IPS-20b (cell line): ENCODE results near the gene PDXK.

Source experiments
- H3K27ac ChIP-seq: one replicate; pipeline ENCODE4 v1.5.1; 2013; ENCODE audit warnings: low read length
- H3K27me3 ChIP-seq: 2 replicates; pipeline ENCODE4 v1.6.1; 2013; ENCODE audit warnings: mild to moderate bottlenecking, low read length, inconsistent platforms; ENCODE audit not compliant: insufficient read depth
- H3K36me3 ChIP-seq: 2 replicates; pipeline ENCODE4 v1.6.1; 2013; ENCODE audit warnings: low read depth, mild to moderate bottlenecking, inconsistent platforms, low read length, moderate library complexity; ENCODE audit not compliant: insufficient read depth
- H3K4me1 ChIP-seq: 2 replicates; pipeline ENCODE4 v1.6.1; 2013; ENCODE audit warnings: mild to moderate bottlenecking, control low read depth, inconsistent platforms, low read length, moderate library complexity; ENCODE audit not compliant: insufficient read depth
- H3K4me3 ChIP-seq: 2 replicates; pipeline ENCODE4 v1.5.1; 2013; ENCODE audit warnings: mild to moderate bottlenecking, low read length, inconsistent platforms
- H3K9ac ChIP-seq: 2 replicates; pipeline ENCODE4 v1.6.1; 2013; ENCODE audit warnings: low read depth, mild to moderate bottlenecking, inconsistent platforms, low read length, moderate library complexity
- H3K9me3 ChIP-seq: 2 replicates; pipeline ENCODE4 v1.6.1; 2013; ENCODE audit warnings: mild to moderate bottlenecking, low read depth, low read length, inconsistent platforms; ENCODE audit not compliant: insufficient read depth

The PDXK gene

GRCh38 chr21:43754948-43755781 lies 36.2 kb downstream of the PDXK start:
- no peaks in the 10 kb centered on the region for H3K27me3 ChIP-seq
- no peak overlapping the region for H3K4me3 ChIP-seq
- peaks cover 74% of the 10 kb centered on the region for H3K36me3 ChIP-seq
- no peak overlapping the region for H3K9ac ChIP-seq
- no peaks in the 10 kb centered on the region for H3K9me3 ChIP-seq
- no peak overlapping the region for H3K27ac ChIP-seq
- no peaks in the 10 kb centered on the region for H3K4me1 ChIP-seq

GRCh38 chr21:43755820-43756594 lies 37.1 kb downstream of the PDXK start:
- H3K36me3 ChIP-seq = peaks cover 68% of the 10 kb centered on the region
- no peak overlapping the region for H3K27ac ChIP-seq
- H3K9ac ChIP-seq = no peak overlapping the region
- H3K4me1 ChIP-seq = no peaks in the 10 kb centered on the region
- no peaks in the 10 kb centered on the region for H3K9me3 ChIP-seq
- H3K27me3 ChIP-seq = no peaks in the 10 kb centered on the region
- no peak overlapping the region for H3K4me3 ChIP-seq

GRCh38 chr21:43757601-43758000 lies 38.7 kb downstream of the PDXK start:
- peaks cover 57% of the 10 kb centered on the region for H3K36me3 ChIP-seq
- H3K27ac ChIP-seq = no peak overlapping the region
- no peak overlapping the region for H3K9ac ChIP-seq
- H3K4me3 ChIP-seq = no peak overlapping the region
- no peaks in the 10 kb centered on the region for H3K9me3 ChIP-seq
- H3K4me1 ChIP-seq = no peaks in the 10 kb centered on the region
- H3K27me3 ChIP-seq = no peaks in the 10 kb centered on the region

- Histone ChIP-seq H3K9me3 (no peaks in the 10 kb centered on the region; the same call in 1 of the 2 replicates), H3K27me3 (no peaks in the 10 kb centered on the region), H3K4me1 (no peaks in the 10 kb centered on the region), H3K36me3 (peaks cover 52% of the 10 kb centered on the region), H3K9ac (no peak overlapping the region), H3K27ac (no peak overlapping the region), H3K4me3 (no peak overlapping the region)
Measured at GRCh38 chr21:43758111-43758641, 39.2 kb downstream of the PDXK start.

GRCh38 chr21:43758811-43759210 lies 39.9 kb downstream of the PDXK start:
- H3K27ac ChIP-seq = no peak overlapping the region
- H3K27me3 ChIP-seq = no peaks in the 10 kb centered on the region
- peaks cover 45% of the 10 kb centered on the region for H3K36me3 ChIP-seq
- no peak overlapping the region for H3K4me3 ChIP-seq
- no peaks in the 10 kb centered on the region for H3K4me1 ChIP-seq
- H3K9me3 ChIP-seq = no peaks in the 10 kb centered on the region; the same call in 1 of the 2 replicates
- no peak overlapping the region for H3K9ac ChIP-seq

- H3K36me3 ChIP-seq = peaks cover 38% of the 10 kb centered on the region
- H3K9ac ChIP-seq = no peak overlapping the region
- H3K27me3 ChIP-seq = no peaks in the 10 kb centered on the region
- no peak overlapping the region for H3K4me3 ChIP-seq
- no peaks in the 10 kb centered on the region; the same call in 1 of the 2 replicates for H3K9me3 ChIP-seq
- no peaks in the 10 kb centered on the region; the same call in 1 of the 2 replicates for H3K4me1 ChIP-seq
- H3K27ac ChIP-seq = no peak overlapping the region
Measured at GRCh38 chr21:43759651-43760050, 40.7 kb downstream of the PDXK start.

GRCh38 chr21:43760391-43760958 lies 41.5 kb downstream of the PDXK start:
- no peak overlapping the region for H3K9ac ChIP-seq
- peaks cover 29% of the 10 kb centered on the region for H3K36me3 ChIP-seq

GRCh38 chr21:43761886-43762285 lies 43.0 kb downstream of the PDXK start:
- Histone ChIP-seq H3K27me3 (no peaks in the 10 kb centered on the region), H3K9ac (no peak overlapping the region), H3K4me1 (no peaks in the 10 kb centered on the region; the same call in 1 of the 2 replicates), H3K9me3 (no peaks in the 10 kb centered on the region; the same call in 1 of the 2 replicates), H3K36me3 (peaks cover 15% of the 10 kb centered on the region; the same call in 1 of the 2 replicates), H3K4me3 (no peak overlapping the region), H3K27ac (no peak overlapping the region)

More at GRCh38 chr21:43760391-43760958, 41.5 kb downstream of the PDXK start:
- H3K27me3 ChIP-seq = no peaks in the 10 kb centered on the region
- H3K27ac ChIP-seq = no peak overlapping the region
- H3K4me1 ChIP-seq = no peaks in the 10 kb centered on the region; the same call in 1 of the 2 replicates
- no peaks in the 10 kb centered on the region; the same call in 1 of the 2 replicates for H3K9me3 ChIP-seq
- H3K4me3 ChIP-seq = no peak overlapping the region

GRCh38 chr21:43762303-43763128 lies 43.6 kb downstream of the PDXK start:
- Histone ChIP-seq H3K4me1 (no peaks in the 10 kb centered on the region; the same call in 1 of the 2 replicates), H3K4me3 (no peak overlapping the region), H3K9ac (no peak overlapping the region), H3K9me3 (no peaks in the 10 kb centered on the region; the same call in 1 of the 2 replicates), H3K27ac (no peak overlapping the region), H3K27me3 (no peaks in the 10 kb centered on the region), H3K36me3 (peaks cover 12% of the 10 kb centered on the region; the same call in 1 of the 2 replicates)

- Histone ChIP-seq H3K27ac (no peak overlapping the region), H3K27me3 (no peaks in the 10 kb centered on the region), H3K9ac (no peak overlapping the region), H3K9me3 (no peaks in the 10 kb centered on the region; the same call in 1 of the 2 replicates), H3K4me3 (no peak overlapping the region), H3K4me1 (peaks cover 11% of the 10 kb centered on the region), H3K36me3 (peaks cover 1% of the 10 kb centered on the region; the same call in 1 of the 2 replicates)
Measured at GRCh38 chr21:43763901-43764523, 45.1 kb downstream of the PDXK start.
